Measurements from ENCODE around the gene PATL1. TPM values are rescaled to one million over a fixed set of nuclear protein-coding genes. Genes with fewer than 3 reads are reported as not detected.

Gene PATL1
- total RNA-seq, 1 donor from 2014 or later = 39.3 TPM

GRCh38 chr11:59679347-59679746 lies 10.5 kb upstream of the PATL1 start:
- H3K4me3 Mint-ChIP-seq (ENCODE audit: unreplicated experiment) = no peak overlapping the region
- peaks cover 6% of the 10 kb centered on the region for H3K9me3 Mint-ChIP-seq (ENCODE audit: unreplicated experiment)

GRCh38 chr11:59678813-59679165 lies 10.0 kb upstream of the PATL1 start:
- H3K9me3 Mint-ChIP-seq (ENCODE audit: unreplicated experiment) = peaks cover 3% of the 10 kb centered on the region
- DNase-seq (ENCODE audit: extremely low spot score, unreplicated experiment) = no peak
- no peak overlapping the region for H3K27ac Mint-ChIP-seq (ENCODE audit: unreplicated experiment)
- peaks cover 26% of the 10 kb centered on the region for H3K27me3 Mint-ChIP-seq (ENCODE audit: unreplicated experiment)
- no peaks in the 10 kb centered on the region for H3K4me1 Mint-ChIP-seq (ENCODE audit: unreplicated experiment)
- no peak for TF ChIP-seq CTCF (IDR thresholded peaks at IDR 0.05)
- no peaks in the 10 kb centered on the region for H3K36me3 Mint-ChIP-seq (ENCODE audit: unreplicated experiment)
- H3K4me3 Mint-ChIP-seq (ENCODE audit: unreplicated experiment) = no peak overlapping the region

More at GRCh38 chr11:59679347-59679746, 10.5 kb upstream of the PATL1 start:
- no peak for TF ChIP-seq CTCF (IDR thresholded peaks at IDR 0.05)
- peaks cover 28% of the 10 kb centered on the region for H3K27me3 Mint-ChIP-seq (ENCODE audit: unreplicated experiment)
- H3K27ac Mint-ChIP-seq (ENCODE audit: unreplicated experiment) = no peak overlapping the region
- no peaks in the 10 kb centered on the region for H3K36me3 Mint-ChIP-seq (ENCODE audit: unreplicated experiment)
- no peak for DNase-seq (ENCODE audit: extremely low spot score, unreplicated experiment)
- H3K4me1 Mint-ChIP-seq (ENCODE audit: unreplicated experiment) = no peaks in the 10 kb centered on the region

GRCh38 chr11:59678118-59678812 lies 9.4 kb upstream of the PATL1 start:
- H3K36me3 Mint-ChIP-seq (ENCODE audit: unreplicated experiment) = no peaks in the 10 kb centered on the region
- peaks cover 3% of the 10 kb centered on the region for H3K9me3 Mint-ChIP-seq (ENCODE audit: unreplicated experiment)
- no peak overlapping the region for H3K27ac Mint-ChIP-seq (ENCODE audit: unreplicated experiment)
- no peak for DNase-seq (ENCODE audit: extremely low spot score, unreplicated experiment)
- no peak overlapping the region for H3K4me3 Mint-ChIP-seq (ENCODE audit: unreplicated experiment)
- peaks cover 22% of the 10 kb centered on the region for H3K27me3 Mint-ChIP-seq (ENCODE audit: unreplicated experiment)
- H3K4me1 Mint-ChIP-seq (ENCODE audit: unreplicated experiment) = no peaks in the 10 kb centered on the region
- no peak for TF ChIP-seq CTCF (IDR thresholded peaks at IDR 0.05)

DNA sequence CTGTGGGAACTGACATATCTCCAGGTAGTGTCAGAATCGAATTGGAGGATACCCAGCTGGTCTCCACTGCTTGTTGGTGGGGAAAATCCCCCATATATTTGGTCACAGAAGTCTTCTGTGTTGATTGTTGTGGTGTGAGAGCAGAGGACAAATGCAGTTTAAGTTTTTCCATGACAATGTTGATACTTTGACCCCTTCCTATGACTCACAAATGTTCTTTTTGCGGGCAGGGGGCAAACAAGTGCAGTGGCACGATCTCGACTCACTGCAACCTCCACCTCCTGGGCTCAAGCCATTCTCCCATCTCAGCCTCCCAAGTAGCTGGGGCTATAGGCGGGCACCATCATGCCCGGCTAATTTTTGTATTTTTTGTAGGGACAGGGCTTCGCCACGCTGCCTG lies 7.4 kb upstream of the PATL1 start:
- H3K4me3 Mint-ChIP-seq (ENCODE audit: unreplicated experiment) = no peak overlapping the region

GRCh38 chr11:59674291-59674690 lies 5.5 kb upstream of the PATL1 start:
- peaks cover 7% of the 10 kb centered on the region for H3K4me1 Mint-ChIP-seq (ENCODE audit: unreplicated experiment)
- no peak for TF ChIP-seq CTCF (IDR thresholded peaks at IDR 0.05)
- no peaks in the 10 kb centered on the region for H3K36me3 Mint-ChIP-seq (ENCODE audit: unreplicated experiment)
- DNase-seq (ENCODE audit: extremely low spot score, unreplicated experiment) = no peak
- no peak overlapping the region for H3K27ac Mint-ChIP-seq (ENCODE audit: unreplicated experiment)
- H3K4me3 Mint-ChIP-seq (ENCODE audit: unreplicated experiment) = no peak overlapping the region
- peaks cover 4% of the 10 kb centered on the region for H3K27me3 Mint-ChIP-seq (ENCODE audit: unreplicated experiment)
- peaks cover 3% of the 10 kb centered on the region for H3K9me3 Mint-ChIP-seq (ENCODE audit: unreplicated experiment)

More for the DNA sequence above, 7.4 kb upstream of the PATL1 start:
- H3K27ac Mint-ChIP-seq (ENCODE audit: unreplicated experiment) = no peak overlapping the region
- no peaks in the 10 kb centered on the region for H3K36me3 Mint-ChIP-seq (ENCODE audit: unreplicated experiment)
- no peak for TF ChIP-seq CTCF (IDR thresholded peaks at IDR 0.05)
- peaks cover 3% of the 10 kb centered on the region for H3K9me3 Mint-ChIP-seq (ENCODE audit: unreplicated experiment)
- H3K4me1 Mint-ChIP-seq (ENCODE audit: unreplicated experiment) = no peaks in the 10 kb centered on the region
- no peak for DNase-seq (ENCODE audit: extremely low spot score, unreplicated experiment)
- peaks cover 8% of the 10 kb centered on the region for H3K27me3 Mint-ChIP-seq (ENCODE audit: unreplicated experiment)

Data from osteocyte (in vitro differentiated cells).